Measurements from ENCODE around the gene QARS1. TPM values are rescaled to one million over a fixed set of nuclear protein-coding genes. Genes with fewer than 3 reads are reported as not detected.

Gene QARS1
- total RNA-seq, 1 experiment from 2014 or later: 346 TPM

GRCh38 chr3:49093853-49094767, 10.4 kb downstream of the QARS1 start, which contains the start of gene QRICH1 (continued):
- TF ChIP-seq ELF1 (IDR thresholded peaks at IDR 0.05; ENCODE audit: borderline replicate concordance, low read depth) (no peak), CTCF (IDR thresholded peaks at IDR 0.05 in 2 of 3, conservative IDR thresholded peaks at IDR 0.05 in 1 of 3; ENCODE audit: borderline replicate concordance in 1 of 3, insufficient read depth in 1 of 3, low read depth in 2 of 3, low read length in 2 of 3) (peak in 2 of 3 experiments; percentile 73; a peak in 4 of 6 replicates)

GRCh38 chr3:49092938-49093852, 11.4 kb downstream of the QARS1 start:
- DNase-seq (ENCODE audit: low read depth, low spot score) (peak; percentile 49), ATAC-seq (peak; percentile 43)
- POLR2A ChIA-PET: interaction anchor here (0.7 to 3.2 kb wide), 18 partner anchors 7 to 837 kb away, joined by 3 to 36 read pairs (median 6); partner anchors contain the start of genes ARIH2, DALRD3, IMPDH2 and KLHDC8B
- TSS peak; percentile 72 for BruUV-seq (replicated peaks)
- Histone ChIP-seq H4K20me1 (ENCODE audit: insufficient read depth) (no peaks in the 10 kb centered on the region; the same call in 1 of the 2 replicates), H2AFZ (ENCODE audit: low read depth, low read length, poor library complexity, severe bottlenecking) (no peak overlapping the region), H3K9me2 (ENCODE audit: insufficient read depth) (no peaks in the 10 kb centered on the region), H3K27me3 (ENCODE audit: insufficient read depth, low read length) (no peaks in the 10 kb centered on the region), H3K4me3 (replicated peaks in 1 of 2; ENCODE audit: low read depth in 1 of 2, low read length in 2 of 2) (peak overlapping the region; percentile 69 to 75), H3K27ac (ENCODE audit: low read depth, low read length) (peak overlapping the region; percentile 90), H3K79me2 (ENCODE audit: insufficient read depth, low read length) (peaks cover 51% of the 10 kb centered on the region), H3K9ac (ENCODE audit: low read length) (peak overlapping the region; percentile 83), H3K9me3 (ENCODE audit: control insufficient read depth in 1 of 2, insufficient read depth in 1 of 2, low read depth in 1 of 2, low read length in 2 of 2) (no peaks in the 10 kb centered on the region), H3K36me3 (ENCODE audit: control insufficient read depth in 1 of 2, insufficient read depth in 2 of 2, low read length in 2 of 2) (peaks cover 0 to 23% of the 10 kb centered on the region in 2 experiments; a peak in 1 of 4 replicates), H3K4me1 (ENCODE audit: control insufficient read depth in 1 of 2, insufficient read depth in 2 of 2, low read length in 2 of 2) (peaks cover 6 to 23% of the 10 kb centered on the region in 2 experiments; a peak in 3 of 4 replicates), H3K4me2 (ENCODE audit: low read length) (peak overlapping the region; percentile 78)
- TF ChIP-seq EZH2 (IDR thresholded peaks at IDR 0.05) (no peak), CEBPB (IDR thresholded peaks at IDR 0.05; ENCODE audit: low read depth) (no peak), RAD21 (IDR thresholded peaks at IDR 0.05; ENCODE audit: low read depth) (no peak), REST (IDR thresholded peaks at IDR 0.05; ENCODE audit: low read depth) (no peak), SP1 (IDR thresholded peaks at IDR 0.05; ENCODE audit: low read depth) (no peak), FOSL1 (IDR thresholded peaks at IDR 0.05; ENCODE audit: low read depth) (no peak), EGR1 (IDR thresholded peaks at IDR 0.05; ENCODE audit: low read depth) (no peak), YY1 (IDR thresholded peaks at IDR 0.05; ENCODE audit: extremely low read depth, insufficient replicate concordance, low read depth, low read length) (no peak)
- RAD21 ChIA-PET (ENCODE audit: low non-redundant PET in 1 of 2, low total read pairs in 2 of 2, uncharacterized antibody in 2 of 2, unreplicated experiment in 2 of 2): interaction anchor here (0.7 to 1.7 kb wide), 5 partner anchors 18 to 105 kb away, joined by 3 to 8 read pairs (median 4); partner anchors contain the start of genes USP19 (in 1 of the 2) and WDR6 (in 1 of the 2)
- intact Hi-C loops (cut with micrococcal nuclease): no loop called here
- CTCF ChIA-PET: interaction anchor here (0.6 to 3.5 kb wide), 11 partner anchors 10 to 838 kb away, joined by 3 to 29 read pairs (median 5); partner anchors contain the start of genes IMPDH2, KLHDC8B, LAMB2 and NDUFAF3

All from HCT116 (cell line).